HG02943 (cell line): ENCODE results near the gene HS3ST4.
"Not testable (repeated sequence)": the region's sequence is repeated elsewhere in the genome, so short reads cannot be mapped to it uniquely, and the experiment has no call there.

Experiments
- ATAC-seq: cut with Tn5 transposase; IDR thresholded peaks from one replicate; pipeline ENCODE4 v1.9.1; 2021; ENCODE audit warnings: mild to moderate bottlenecking, low read depth, moderate library complexity; ENCODE audit not compliant: unreplicated experiment

HS3ST4 gene

GRCh38 chr16:25966172-25967097 is 274.7 kb downstream of the HS3ST4 start:
- peak; percentile 71 for ATAC-seq

GRCh38 chr16:25977121-25977520 is 285.4 kb downstream of the HS3ST4 start:
- no peak for ATAC-seq

- ATAC-seq, result no peak
Measured at GRCh38 chr16:25978218-25978617, 286.5 kb downstream of the HS3ST4 start.

- ATAC-seq, result no peak
Measured at GRCh38 chr16:25988084-25988483, 296.3 kb downstream of the HS3ST4 start.

GRCh38 chr16:25988882-25989281 is 297.1 kb downstream of the HS3ST4 start:
- no peak for ATAC-seq

GRCh38 chr16:25996052-25996451 is 304.3 kb downstream of the HS3ST4 start:
- no peak for ATAC-seq

GRCh38 chr16:26005336-26005735 is 313.6 kb downstream of the HS3ST4 start:
- no peak for ATAC-seq

- no peak for ATAC-seq
Measured at GRCh38 chr16:26012376-26012775, 320.6 kb downstream of the HS3ST4 start.

- no peak for ATAC-seq
Measured at GRCh38 chr16:26015776-26016175, 324.0 kb downstream of the HS3ST4 start.

- no peak for ATAC-seq
Measured at GRCh38 chr16:26016989-26017388, 325.2 kb downstream of the HS3ST4 start.

GRCh38 chr16:26019381-26020242 is 327.9 kb downstream of the HS3ST4 start:
- no peak for ATAC-seq

GRCh38 chr16:26026709-26027450 is 335.1 kb downstream of the HS3ST4 start:
- ATAC-seq, result no peak

GRCh38 chr16:26031286-26031685 is 339.5 kb downstream of the HS3ST4 start:
- no peak for ATAC-seq

- not testable (repeated sequence) for ATAC-seq
Measured at GRCh38 chr16:26032661-26033060, 340.9 kb downstream of the HS3ST4 start.

- ATAC-seq, result no peak
Measured at GRCh38 chr16:26041952-26042668, 350.4 kb downstream of the HS3ST4 start.

GRCh38 chr16:26050472-26050871 is 358.7 kb downstream of the HS3ST4 start:
- no peak for ATAC-seq

- no peak for ATAC-seq
Measured at GRCh38 chr16:26051063-26051462, 359.3 kb downstream of the HS3ST4 start.

- ATAC-seq, result no peak
Measured at GRCh38 chr16:26053889-26054288, 362.1 kb downstream of the HS3ST4 start.

GRCh38 chr16:26058326-26058725 is 366.6 kb downstream of the HS3ST4 start:
- ATAC-seq, result no peak
